T-helper 2 cell (primary cell): ENCODE results near the gene PTGDS.

Experiments
- DNase-seq, 5 experiments: peaks; one replicate each; pipeline versions ENCODE4 v3.0.0 to v3.0.0-alpha.2; 2012 to 2022

The PTGDS gene

DNA sequence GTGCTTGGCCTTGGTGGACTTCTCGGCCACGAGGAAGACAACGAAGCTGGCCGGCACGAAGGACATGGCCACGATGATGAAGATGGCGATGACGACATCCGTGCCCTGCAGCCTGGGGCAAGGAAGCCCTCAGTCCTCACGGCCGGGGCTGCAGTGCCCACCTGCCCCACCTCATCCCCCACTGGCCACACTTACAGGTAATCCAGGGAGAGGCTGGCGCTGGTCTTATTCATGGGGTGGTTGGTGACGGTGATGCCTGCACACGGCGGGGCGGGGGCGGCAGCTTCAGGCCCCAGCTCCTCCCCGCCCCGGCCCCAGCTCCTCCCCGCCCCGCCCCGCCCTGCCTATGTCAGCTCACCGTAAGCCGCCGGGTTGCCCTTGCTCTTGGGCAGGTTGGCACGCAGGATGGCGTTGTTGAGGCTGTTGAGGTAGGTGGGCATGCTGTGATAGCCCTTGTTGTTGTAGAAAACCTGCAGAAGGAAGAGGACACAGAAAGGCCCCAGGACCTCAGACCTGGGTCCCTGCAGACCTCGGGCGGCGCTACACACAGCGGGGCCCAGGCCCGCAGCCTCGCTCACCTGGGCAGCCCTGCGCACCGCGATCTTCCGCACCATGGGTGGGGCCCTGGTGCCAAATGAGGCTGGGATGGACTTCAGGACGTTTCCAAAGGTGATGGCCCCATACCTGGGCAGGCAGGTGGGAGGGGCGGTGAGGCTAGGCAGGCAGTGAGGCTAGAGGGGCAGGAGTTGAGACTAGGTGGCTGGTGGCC lies 34.8 kb downstream of the PTGDS start:
- DNase-seq: no peak

- DNase-seq: no peak
Observed at GRCh38 chr9:137012694-137013570, 35.6 kb downstream of the PTGDS start.

DNA sequence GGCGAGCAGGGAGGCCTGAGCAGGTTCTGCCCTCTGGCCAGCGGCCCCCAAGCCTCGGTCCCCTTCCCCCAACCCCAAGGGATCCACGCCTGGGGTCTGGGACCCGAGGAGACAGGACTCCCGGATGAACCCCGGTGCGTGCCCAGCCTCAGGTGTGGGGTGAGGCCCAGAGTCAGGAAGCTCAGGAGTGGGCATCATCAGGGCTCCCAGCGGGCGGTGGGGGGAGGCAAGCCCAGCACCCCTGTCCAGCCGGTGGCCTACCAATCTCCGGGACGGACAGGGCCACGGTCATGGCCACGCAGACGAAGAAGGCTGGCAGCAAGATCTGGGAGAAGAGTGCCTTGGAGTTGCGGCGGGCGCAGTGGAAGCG lies 36.3 kb downstream of the PTGDS start:
- DNase-seq: no peak

- DNase-seq: no peak
Observed at GRCh38 chr9:137014166-137014565, 36.9 kb downstream of the PTGDS start.

GRCh38 chr9:137014776-137015539 lies 37.7 kb downstream of the PTGDS start:
- no peak for DNase-seq

DNA sequence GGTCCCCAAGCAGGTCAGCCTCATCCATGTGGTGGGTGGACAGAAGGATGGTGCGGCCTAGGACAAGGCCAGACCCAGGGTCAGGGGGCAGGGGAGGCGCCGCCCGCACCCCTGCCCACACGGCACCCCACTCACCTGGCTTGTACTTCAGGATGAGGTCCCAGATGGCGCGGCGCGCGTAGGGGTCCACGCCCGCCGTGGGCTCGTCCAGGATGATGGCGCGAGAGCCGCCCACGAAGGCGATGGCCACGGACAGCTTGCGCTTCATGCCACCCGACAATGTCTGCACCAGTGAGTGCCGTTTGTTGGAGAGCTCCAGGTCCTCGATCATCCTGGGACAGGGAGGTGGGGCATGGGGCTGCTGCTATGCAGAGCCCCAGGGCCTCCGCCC lies 38.2 kb downstream of the PTGDS start:
- DNase-seq: no peak

GRCh38 chr9:137015976-137016375 lies 38.7 kb downstream of the PTGDS start:
- DNase-seq: no peak

DNA sequence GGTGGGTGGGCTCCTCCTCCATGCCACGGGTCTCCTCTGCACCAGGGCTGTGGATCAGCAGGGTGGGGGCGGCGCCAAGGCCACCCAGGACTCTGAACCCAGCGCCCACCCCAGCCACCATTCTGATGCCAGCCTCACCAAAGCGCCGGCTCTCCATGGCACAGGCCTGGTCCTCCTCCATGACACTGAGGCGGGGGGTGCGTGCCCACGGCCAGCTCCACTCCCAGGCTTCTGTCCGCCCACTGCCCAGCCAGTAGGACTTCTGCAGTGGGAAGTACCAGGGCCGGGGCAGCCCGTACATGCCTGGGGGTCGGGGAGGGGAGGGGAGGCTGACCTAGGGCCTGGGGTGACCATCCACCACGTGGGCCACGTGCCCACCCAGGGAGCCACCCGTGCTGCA lies 39.1 kb downstream of the PTGDS start:
- no peak for DNase-seq

GRCh38 chr9:137017071-137017470 lies 39.8 kb downstream of the PTGDS start:
- no peak for DNase-seq

DNA sequence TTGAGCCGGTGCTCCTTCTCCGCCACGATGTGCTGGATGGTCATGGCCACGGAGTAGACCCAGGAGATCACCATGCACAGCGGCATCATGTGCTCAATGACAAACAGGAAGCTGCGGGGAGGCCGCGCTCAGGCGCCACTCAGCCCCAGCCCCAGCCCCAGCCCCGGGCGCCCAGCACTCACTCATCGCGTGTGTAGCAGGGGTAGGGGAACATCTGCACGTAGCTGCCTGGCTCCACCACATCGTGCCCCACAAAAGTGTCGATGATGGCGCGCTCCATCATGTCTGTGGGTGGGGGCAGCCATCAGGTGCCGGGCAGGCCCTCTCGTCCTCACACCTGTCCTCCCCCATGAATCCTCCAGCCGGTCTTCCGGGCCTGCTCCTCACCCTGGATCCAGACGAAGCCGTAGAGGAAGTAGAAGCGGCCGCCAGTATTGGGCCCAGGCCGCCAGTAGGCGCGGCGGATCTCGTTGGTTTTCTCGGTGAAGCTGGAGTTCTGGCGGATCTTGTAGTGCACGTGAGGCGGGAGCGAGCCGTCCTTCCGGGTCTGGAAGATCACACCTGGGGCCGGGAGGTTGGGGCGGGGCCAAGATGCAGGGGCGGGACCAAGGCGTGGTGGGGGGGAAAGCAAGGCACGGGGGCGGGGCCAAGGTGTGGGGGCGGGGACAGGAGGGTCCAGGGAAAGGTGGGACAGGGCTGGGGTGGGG lies 40.6 kb downstream of the PTGDS start:
- DNase-seq: no peak

DNA sequence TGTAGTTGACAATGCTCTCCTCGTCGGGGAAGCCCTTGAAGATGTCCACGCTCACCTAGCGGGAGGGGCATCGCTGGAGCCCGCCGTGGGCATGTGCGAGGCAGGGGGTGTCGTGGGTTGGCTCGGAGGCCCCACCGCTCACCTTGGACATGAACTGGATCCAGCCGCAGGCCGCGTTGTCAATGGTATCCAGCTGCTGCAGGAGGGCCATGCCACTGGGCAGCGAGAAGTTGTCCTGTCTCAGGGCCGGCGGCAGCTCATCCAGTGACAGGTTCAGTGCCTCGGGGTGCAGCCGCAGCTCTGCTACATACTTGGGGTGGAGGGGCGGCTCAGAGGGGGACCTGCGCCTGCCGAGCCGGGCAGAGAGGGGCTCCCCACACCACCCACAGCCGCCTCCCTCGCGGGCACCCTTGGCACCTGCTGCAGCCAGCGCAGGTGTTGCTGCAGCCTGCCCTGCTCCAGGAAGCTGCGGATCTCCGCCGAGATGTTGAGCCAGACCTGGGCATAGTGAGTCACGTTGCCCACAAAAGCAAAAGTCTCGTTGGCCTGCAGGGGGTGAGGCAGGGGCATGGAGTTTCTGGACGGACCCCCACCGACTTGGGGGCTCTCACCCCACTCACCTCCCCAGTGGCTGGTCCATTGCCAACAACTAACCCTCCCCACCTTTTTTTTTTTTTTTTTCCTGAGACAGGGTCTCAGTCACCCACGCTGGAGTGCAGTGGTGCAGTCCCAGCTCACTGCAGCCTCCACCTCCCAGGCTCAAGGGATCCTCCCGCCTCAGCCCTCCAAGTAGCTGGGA lies 41.7 kb downstream of the PTGDS start:
- DNase-seq: no peak

GRCh38 chr9:137019891-137020683 lies 42.8 kb downstream of the PTGDS start:
- DNase-seq: no peak

GRCh38 chr9:137020771-137021567 lies 43.7 kb downstream of the PTGDS start:
- DNase-seq: no peak

GRCh38 chr9:137021568-137021978 lies 44.3 kb downstream of the PTGDS start:
- DNase-seq: no peak

- peak; percentile 50 to 84 (median 66) for DNase-seq
Observed at GRCh38 chr9:137021979-137022661, 44.8 kb downstream of the PTGDS start.

DNA sequence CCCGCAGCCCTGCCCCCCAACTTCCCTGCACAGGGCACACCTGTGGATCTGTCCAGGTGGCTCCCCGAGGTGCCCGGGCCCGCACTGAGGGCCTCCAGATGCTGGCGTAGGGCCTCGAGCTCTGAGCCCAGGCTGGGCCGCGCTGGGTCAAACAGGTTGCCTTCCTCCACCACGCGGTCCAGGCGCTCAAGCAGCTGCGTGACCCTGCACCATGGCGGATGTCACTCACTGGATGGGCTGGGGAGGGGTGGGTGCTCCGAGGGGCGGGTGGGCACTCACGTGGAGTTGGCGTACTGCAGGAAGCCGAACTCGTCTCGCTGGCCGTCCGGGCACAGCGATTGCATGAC lies 45.3 kb downstream of the PTGDS start:
- DNase-seq: no peak

GRCh38 chr9:137023157-137023556 lies 45.9 kb downstream of the PTGDS start:
- DNase-seq: no peak

DNA sequence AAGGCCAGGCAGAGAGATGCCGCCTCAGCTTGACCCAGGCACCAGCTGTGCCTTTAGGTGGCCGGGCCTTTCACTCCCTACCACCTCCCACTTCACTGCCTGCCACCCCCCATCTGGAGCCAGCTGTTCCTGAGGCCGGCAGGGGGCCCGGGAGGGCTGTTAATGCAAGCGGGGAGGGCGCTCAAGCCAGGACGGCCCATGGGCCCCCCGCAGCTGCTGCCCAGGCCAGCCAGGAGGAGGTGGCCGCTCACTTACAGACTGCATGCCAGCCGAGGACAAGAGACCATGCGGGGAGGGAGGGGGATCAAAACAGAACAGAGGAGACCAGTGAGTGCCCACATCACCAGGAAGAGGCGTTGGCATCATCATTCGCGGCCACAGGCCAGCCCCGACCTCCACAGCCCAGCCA lies 46.3 kb downstream of the PTGDS start:
- no peak for DNase-seq

GRCh38 chr9:137025517-137025966 lies 48.2 kb downstream of the PTGDS start:
- peak in 1 of 5 experiments; percentile 32 for DNase-seq
